22Rv1 (cell line): ENCODE data around the gene PCBP4.

ENCODE experiments used
- CTCF ChIP-seq: fragments of 450-650 bp; IDR thresholded peaks from 2 replicates; pipeline ENCODE4 v1.5.1; 2017; ENCODE audit warnings: mild to moderate bottlenecking
- ZFX ChIP-seq: fragments of 450-650 bp; IDR thresholded peaks from 2 replicates; pipeline ENCODE4 v1.6.1; 2017; ENCODE audit warnings: antibody characterized with exemption, borderline replicate concordance

GRCh38 chr3:51975852-51976549, 8.7 kb upstream of the PCBP4 start:
- TF ChIP-seq CTCF = no peak
- TF ChIP-seq ZFX = no peak
